ENCODE data around the gene FAM193A.

- TF ChIP-seq CTCF (conservative IDR thresholded peaks at IDR 0.05; ENCODE audit: low read depth, low read length) (no peak), EZH2 (IDR thresholded peaks at IDR 0.05; ENCODE audit: low read length, unreplicated experiment) (no peak), EZH2phosphoT487 (IDR thresholded peaks at IDR 0.05; ENCODE audit: borderline replicate concordance, low read length) (no peak)
Measured at GRCh38 chr4:2570551-2571222, 34.2 kb downstream of the FAM193A start.
